ENCODE data around the gene TYMP.

Gene TYMP

DNA sequence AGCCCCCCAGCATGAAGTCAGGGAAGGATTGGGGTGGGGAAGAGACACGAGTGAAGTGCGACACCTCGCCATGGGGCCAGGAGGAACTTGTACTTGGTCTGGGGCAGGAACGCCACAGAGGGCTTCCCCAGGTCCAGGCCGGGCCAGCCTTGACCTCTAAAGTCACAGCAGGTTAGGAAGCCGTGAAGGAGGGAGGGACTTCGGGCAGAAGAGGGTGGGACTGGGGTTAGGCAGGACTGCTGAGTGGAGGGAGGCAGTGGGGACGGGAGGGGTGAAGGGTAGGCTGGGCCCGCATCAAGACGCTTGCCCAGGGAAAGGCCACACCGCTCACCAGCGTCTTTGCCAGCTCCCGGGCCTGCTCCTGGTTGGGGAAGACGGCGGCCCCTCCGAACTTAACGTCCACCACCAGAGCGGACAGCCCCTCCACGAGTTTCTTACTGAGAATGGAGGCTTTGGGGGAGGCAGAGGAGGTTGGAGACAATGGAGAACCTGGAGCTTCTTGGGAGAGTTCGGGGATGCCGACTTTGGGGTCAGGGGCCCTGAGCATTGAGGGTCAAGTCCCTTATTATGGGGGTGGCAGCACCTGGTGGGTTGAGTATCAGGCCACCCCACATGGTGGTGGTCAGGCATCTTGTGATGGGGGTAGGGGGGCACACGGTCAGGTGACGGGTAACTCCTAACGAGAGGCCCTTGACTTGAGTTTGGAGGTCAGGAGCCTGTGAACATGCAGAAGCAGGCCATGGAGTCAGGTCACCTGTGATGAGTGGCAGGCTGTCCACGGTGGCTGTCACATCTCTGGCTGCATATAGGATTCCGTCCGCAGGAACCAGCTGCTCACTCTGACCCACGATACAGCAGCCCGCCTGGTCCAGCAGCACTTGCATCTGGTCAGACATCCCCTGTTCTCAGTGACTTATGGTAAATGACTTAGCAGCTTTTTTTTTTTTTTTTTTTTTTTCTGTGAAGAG, 2.7 kb downstream of the TYMP start:
- Histone ChIP-seq H3K9ac (ENCODE audit: low read length) (no peak overlapping the region), H3K9me3 (ENCODE audit: low read length) (no peaks in the 10 kb centered on the region), H3K36me3 (ENCODE audit: insufficient read depth, low read length) (peaks cover 17% of the 10 kb centered on the region), H3K27me3 (ENCODE audit: control insufficient read depth in 1 of 2, insufficient read depth in 2 of 2, low read length in 2 of 2) (peaks cover 8 to 32% of the 10 kb centered on the region in 2 donors), H3K27ac (ENCODE audit: low read depth, low read length) (peak overlapping the region; percentile 81), H3K4me1 (ENCODE audit: insufficient read depth, low read length) (peaks cover 25% of the 10 kb centered on the region), H3K4me3 (ENCODE audit: low read depth in 1 of 2, low read length in 2 of 2) (peak overlapping the region; percentile 65 to 94)

GRCh38 chr22:50526108-50526833, 3.5 kb downstream of the TYMP start:
- Histone ChIP-seq H3K27ac (ENCODE audit: low read depth, low read length) (peak overlapping the region; percentile 81), H3K4me1 (ENCODE audit: insufficient read depth, low read length) (peaks cover 23% of the 10 kb centered on the region), H3K9me3 (ENCODE audit: low read length) (no peaks in the 10 kb centered on the region), H3K9ac (ENCODE audit: low read length) (no peak overlapping the region), H3K27me3 (ENCODE audit: control insufficient read depth in 1 of 2, insufficient read depth in 2 of 2, low read length in 2 of 2) (peaks cover 5 to 24% of the 10 kb centered on the region in 2 donors), H3K36me3 (ENCODE audit: insufficient read depth, low read length) (peaks cover 25% of the 10 kb centered on the region), H3K4me3 (ENCODE audit: low read depth in 1 of 2, low read length in 2 of 2) (peak overlapping the region; percentile 65 to 94)

GRCh38 chr22:50525858-50526107, 4.0 kb downstream of the TYMP start:
- Histone ChIP-seq H3K36me3 (ENCODE audit: insufficient read depth, low read length) (peaks cover 30% of the 10 kb centered on the region), H3K9me3 (ENCODE audit: low read length) (no peaks in the 10 kb centered on the region), H3K9ac (ENCODE audit: low read length) (no peak overlapping the region), H3K27me3 (ENCODE audit: control insufficient read depth in 1 of 2, insufficient read depth in 2 of 2, low read length in 2 of 2) (peaks cover under 1 to 19% of the 10 kb centered on the region in 2 donors), H3K4me1 (ENCODE audit: insufficient read depth, low read length) (peaks cover 19% of the 10 kb centered on the region), H3K27ac (ENCODE audit: low read depth, low read length) (peak overlapping the region; percentile 81), H3K4me3 (ENCODE audit: low read depth in 1 of 2, low read length in 2 of 2) (peak overlapping the region; percentile 65 to 94)

- peaks cover 14% of the 10 kb centered on the region for H3K4me1 ChIP-seq (ENCODE audit: insufficient read depth, low read length)
- peak within 1 kb of the TSS; percentile 88 for H3K27ac ChIP-seq (ENCODE audit: low read depth, low read length)
- peak within 1 kb of the TSS; percentile 68 for H3K9ac ChIP-seq (ENCODE audit: low read length)
These were observed 4.5 kb downstream of the TYMP start, which contains the start of gene SCO2 for GRCh38 chr22:50525104-50525857. Gene SCO2, minus strand, starts transcription at chr22:50525598. Its CDS starts 1,187 bp downstream, at chr22:50524411.

GRCh38 chr22:50524676-50525103, 5.1 kb downstream of the TYMP start:
- Histone ChIP-seq H3K9ac (ENCODE audit: low read length) (peak overlapping the region; percentile 68), H3K27ac (ENCODE audit: low read depth, low read length) (peak overlapping the region; percentile 88), H3K4me1 (ENCODE audit: insufficient read depth, low read length) (peaks cover 12% of the 10 kb centered on the region), H3K36me3 (ENCODE audit: insufficient read depth, low read length) (peaks cover 34% of the 10 kb centered on the region), H3K4me3 (ENCODE audit: low read depth in 1 of 2, low read length in 2 of 2) (peak overlapping the region; percentile 65 to 94), H3K9me3 (ENCODE audit: low read length) (no peaks in the 10 kb centered on the region), H3K27me3 (ENCODE audit: control insufficient read depth in 1 of 2, insufficient read depth in 2 of 2, low read length in 2 of 2) (peaks cover 0 to 8% of the 10 kb centered on the region in 2 donors)

More at GRCh38 chr22:50525104-50525857, 4.5 kb downstream of the TYMP start, which contains the start of gene SCO2:
- Histone ChIP-seq H3K36me3 (ENCODE audit: insufficient read depth, low read length) (peaks cover 32% of the 10 kb centered on the region), H3K27me3 (ENCODE audit: control insufficient read depth in 1 of 2, insufficient read depth in 2 of 2, low read length in 2 of 2) (peaks cover 0 to 14% of the 10 kb centered on the region in 2 donors), H3K9me3 (ENCODE audit: low read length) (no peaks in the 10 kb centered on the region), H3K4me3 (ENCODE audit: low read depth in 1 of 2, low read length in 2 of 2) (peak within 1 kb of the TSS; percentile 65 to 94)

DNA sequence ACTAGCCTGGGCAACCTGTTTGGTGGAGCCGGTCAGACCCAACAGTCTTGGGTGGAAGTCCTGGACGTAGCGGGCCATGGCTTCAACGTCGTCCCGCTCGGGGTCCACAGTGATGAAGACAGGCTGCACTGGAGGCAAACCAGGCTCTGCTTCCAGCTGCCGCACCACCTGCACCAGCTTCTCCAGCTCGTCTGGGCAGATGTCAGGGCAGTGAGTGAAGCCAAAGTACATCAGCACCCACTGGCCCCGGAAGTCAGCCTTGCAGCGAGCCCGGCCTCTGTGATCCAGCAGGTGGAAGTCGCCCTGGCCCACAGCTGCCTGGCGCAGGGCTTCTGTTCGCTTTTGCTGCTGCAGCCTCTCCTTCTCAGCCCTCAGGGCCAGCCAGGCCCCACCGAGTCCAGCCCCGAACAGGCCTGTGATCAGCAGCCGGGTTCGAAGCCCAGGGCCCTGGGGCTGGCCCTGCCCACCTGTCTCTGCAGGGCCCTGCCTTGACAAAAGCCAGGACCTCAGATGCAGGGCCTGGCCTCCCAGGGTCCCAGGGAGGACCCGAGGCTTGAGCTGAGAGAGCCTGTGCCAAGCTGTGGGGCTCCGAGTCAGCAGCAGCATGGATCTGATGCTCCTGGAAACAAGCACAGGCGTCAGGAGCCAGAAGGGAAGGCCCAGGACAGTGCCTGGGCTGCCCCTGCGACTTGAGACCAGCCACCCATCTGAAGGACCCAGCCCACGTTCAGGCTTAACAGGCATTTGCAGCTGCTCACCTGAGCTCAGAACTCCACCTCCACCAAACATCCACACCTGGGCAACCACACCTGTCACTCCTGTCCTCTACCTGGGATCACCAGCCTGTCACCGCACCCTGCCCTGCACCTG, 5.8 kb downstream of the TYMP start:
- H3K4me1 ChIP-seq (ENCODE audit: insufficient read depth, low read length), result peaks cover 12% of the 10 kb centered on the region
- H3K27me3 ChIP-seq (ENCODE audit: control insufficient read depth in 1 of 2, insufficient read depth in 2 of 2, low read length in 2 of 2), result peaks cover 0 to 2% of the 10 kb centered on the region in 2 donors
- no peak overlapping the region for H3K9ac ChIP-seq (ENCODE audit: low read length)
- peak overlapping the region; percentile 88 for H3K27ac ChIP-seq (ENCODE audit: low read depth, low read length)
- H3K9me3 ChIP-seq (ENCODE audit: low read length), result no peaks in the 10 kb centered on the region
- peaks cover 40% of the 10 kb centered on the region for H3K36me3 ChIP-seq (ENCODE audit: insufficient read depth, low read length)
- peak overlapping the region in 1 of 2 donors; percentile 65 for H3K4me3 ChIP-seq (ENCODE audit: low read depth in 1 of 2, low read length in 2 of 2)

GRCh38 chr22:50523458-50523805, 6.4 kb downstream of the TYMP start:
- Histone ChIP-seq H3K27ac (ENCODE audit: low read depth, low read length) (no peak overlapping the region), H3K4me3 (ENCODE audit: low read depth in 1 of 2, low read length in 2 of 2) (no peak overlapping the region), H3K9ac (ENCODE audit: low read length) (no peak overlapping the region), H3K9me3 (ENCODE audit: low read length) (no peaks in the 10 kb centered on the region), H3K4me1 (ENCODE audit: insufficient read depth, low read length) (peaks cover 12% of the 10 kb centered on the region), H3K27me3 (ENCODE audit: control insufficient read depth in 1 of 2, insufficient read depth in 2 of 2, low read length in 2 of 2) (no peaks in the 10 kb centered on the region), H3K36me3 (ENCODE audit: insufficient read depth, low read length) (peaks cover 45% of the 10 kb centered on the region)

GRCh38 chr22:50522806-50523438, 6.9 kb downstream of the TYMP start:
- no peaks in the 10 kb centered on the region for H3K27me3 ChIP-seq (ENCODE audit: control insufficient read depth in 1 of 2, insufficient read depth in 2 of 2, low read length in 2 of 2)
- peaks cover 12% of the 10 kb centered on the region for H3K4me1 ChIP-seq (ENCODE audit: insufficient read depth, low read length)
- no peaks in the 10 kb centered on the region for H3K9me3 ChIP-seq (ENCODE audit: low read length)
- H3K9ac ChIP-seq (ENCODE audit: low read length), result no peak overlapping the region
- H3K36me3 ChIP-seq (ENCODE audit: insufficient read depth, low read length), result peaks cover 49% of the 10 kb centered on the region
- H3K27ac ChIP-seq (ENCODE audit: low read depth, low read length), result no peak overlapping the region
- H3K4me3 ChIP-seq (ENCODE audit: low read depth in 1 of 2, low read length in 2 of 2), result no peak overlapping the region

DNA sequence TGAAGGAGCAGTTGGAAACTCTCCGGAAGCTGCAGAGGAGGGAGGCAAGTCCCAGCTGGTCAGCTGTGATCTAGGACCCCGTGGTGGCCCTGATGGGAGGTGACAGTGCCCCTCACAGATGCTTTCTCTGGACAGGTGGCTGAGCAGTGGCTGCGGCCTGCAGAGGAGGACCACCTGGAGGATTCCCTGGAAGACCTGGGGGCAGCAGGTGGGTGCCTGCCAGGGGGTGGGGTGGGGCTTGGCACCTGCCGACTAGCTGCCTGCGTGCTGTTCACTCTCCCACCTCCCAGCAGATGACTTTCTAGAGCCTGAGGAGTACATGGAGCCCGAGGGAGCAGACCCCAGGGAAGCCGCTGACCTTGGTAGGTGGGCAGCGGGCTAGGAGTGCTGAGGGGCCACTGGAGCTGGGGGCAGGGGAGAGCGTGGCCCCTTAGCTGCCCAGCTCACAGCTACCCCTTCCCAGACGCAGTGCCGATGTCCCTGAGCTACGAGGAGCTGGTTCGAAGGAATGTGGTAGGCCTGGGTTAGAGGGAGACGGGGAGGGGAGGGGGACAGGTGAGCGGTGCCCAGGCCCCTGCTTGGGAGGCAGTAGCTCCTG, 7.5 kb downstream of the TYMP start:
- H3K4me3 ChIP-seq (ENCODE audit: low read depth in 1 of 2, low read length in 2 of 2), result no peak overlapping the region
- peaks cover 56% of the 10 kb centered on the region for H3K36me3 ChIP-seq (ENCODE audit: insufficient read depth, low read length)
- no peaks in the 10 kb centered on the region for H3K27me3 ChIP-seq (ENCODE audit: control insufficient read depth in 1 of 2, insufficient read depth in 2 of 2, low read length in 2 of 2)
- H3K9me3 ChIP-seq (ENCODE audit: low read length), result no peaks in the 10 kb centered on the region
- H3K4me1 ChIP-seq (ENCODE audit: insufficient read depth, low read length), result peaks cover 12% of the 10 kb centered on the region
- no peak overlapping the region for H3K27ac ChIP-seq (ENCODE audit: low read depth, low read length)
- no peak overlapping the region for H3K9ac ChIP-seq (ENCODE audit: low read length)

DNA sequence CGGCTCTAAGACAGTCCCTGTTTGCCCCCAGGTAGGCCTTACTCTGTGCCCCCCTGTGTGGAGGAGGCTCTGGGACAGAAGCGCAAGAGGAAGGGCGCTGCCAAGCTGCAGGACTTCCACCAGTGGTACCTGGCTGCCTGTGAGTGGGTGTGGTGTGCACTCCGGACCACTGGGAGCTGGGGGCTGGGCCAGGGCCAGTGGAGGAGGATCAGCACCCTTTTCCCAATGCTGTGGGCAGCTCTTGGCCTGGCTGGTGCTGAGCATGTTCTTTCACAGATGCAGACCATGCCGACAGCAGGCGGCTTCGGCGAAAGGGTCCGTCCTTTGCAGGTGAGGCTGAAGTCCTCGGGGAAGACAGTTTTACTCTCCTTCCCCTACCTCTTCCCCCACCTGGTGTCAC, 8.1 kb downstream of the TYMP start:
- no peaks in the 10 kb centered on the region for H3K9me3 ChIP-seq (ENCODE audit: low read length)
- H3K4me1 ChIP-seq (ENCODE audit: insufficient read depth, low read length), result peaks cover 12% of the 10 kb centered on the region
- peaks cover 61% of the 10 kb centered on the region for H3K36me3 ChIP-seq (ENCODE audit: insufficient read depth, low read length)
- no peak overlapping the region for H3K9ac ChIP-seq (ENCODE audit: low read length)
- H3K27ac ChIP-seq (ENCODE audit: low read depth, low read length), result no peak overlapping the region
- H3K27me3 ChIP-seq (ENCODE audit: control insufficient read depth in 1 of 2, insufficient read depth in 2 of 2, low read length in 2 of 2), result no peaks in the 10 kb centered on the region
- no peak overlapping the region for H3K4me3 ChIP-seq (ENCODE audit: low read depth in 1 of 2, low read length in 2 of 2)
